Stimulated activated CD8-positive, alpha-beta memory T cell treated with anti-CD3 and anti-CD28 coated beads, Interleukin-4, amount 100 ng/mL, for 4 hours (primary cell): ENCODE results near the gene C1orf35.

ENCODE experiments used
- DNase-seq, 2 donors: peaks; one replicate each; pipeline ENCODE4 v3.0.0-alpha.2; 2020; ENCODE audit warnings: low read depth in 2 of 2, low spot score in 1 of 2

The C1orf35 gene

DNA sequence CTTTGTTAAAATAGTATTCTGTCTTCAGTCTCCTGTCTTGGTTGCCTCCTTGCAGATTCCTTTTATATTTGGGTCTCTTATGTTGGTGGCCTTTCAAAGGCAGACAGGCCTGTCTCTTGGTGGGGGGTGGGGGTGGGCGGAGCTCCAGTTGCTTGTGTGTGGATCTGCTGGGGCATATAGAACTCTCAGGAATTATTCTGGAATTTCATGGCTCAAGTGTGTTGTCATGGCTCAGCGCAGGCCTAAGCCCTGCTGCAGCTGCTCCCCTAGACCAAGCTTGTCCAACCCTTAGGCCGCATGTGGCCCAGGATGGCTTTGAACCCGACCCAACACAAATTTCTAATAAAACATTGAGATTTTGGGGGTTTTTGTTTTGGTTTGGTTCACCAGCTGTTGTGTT is 8.0 kb downstream of the C1orf35 start:
- no peak for DNase-seq

DNA sequence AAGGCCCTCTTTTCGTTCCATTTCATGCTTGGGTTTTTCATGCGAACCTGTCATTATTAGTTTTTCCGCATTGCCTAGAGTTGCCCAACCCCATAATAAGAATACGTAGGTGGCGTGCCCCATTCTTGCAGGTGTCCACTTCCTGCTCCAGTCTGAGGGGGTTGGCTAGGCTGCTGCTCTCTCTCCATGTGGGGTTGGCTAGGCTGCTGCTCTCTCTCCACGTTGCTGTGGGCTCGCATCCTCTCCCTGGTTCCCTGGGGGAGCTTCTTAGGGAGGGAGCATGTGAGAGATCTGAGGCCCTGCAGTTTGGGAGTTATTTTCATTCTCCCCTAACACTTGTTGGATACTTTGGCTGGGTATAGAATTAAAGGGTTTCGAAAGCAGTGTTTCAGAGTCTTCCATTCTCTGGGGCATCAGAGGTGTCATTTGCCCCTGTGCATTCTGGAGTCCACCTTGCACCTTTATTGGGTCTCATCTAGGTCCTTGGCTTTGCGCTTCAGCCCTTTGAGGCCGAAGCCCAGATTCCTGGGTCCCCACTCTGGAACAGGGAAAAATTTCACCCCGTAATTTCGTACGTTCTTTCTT is 8.6 kb downstream of the C1orf35 start:
- DNase-seq, result no peak

DNA sequence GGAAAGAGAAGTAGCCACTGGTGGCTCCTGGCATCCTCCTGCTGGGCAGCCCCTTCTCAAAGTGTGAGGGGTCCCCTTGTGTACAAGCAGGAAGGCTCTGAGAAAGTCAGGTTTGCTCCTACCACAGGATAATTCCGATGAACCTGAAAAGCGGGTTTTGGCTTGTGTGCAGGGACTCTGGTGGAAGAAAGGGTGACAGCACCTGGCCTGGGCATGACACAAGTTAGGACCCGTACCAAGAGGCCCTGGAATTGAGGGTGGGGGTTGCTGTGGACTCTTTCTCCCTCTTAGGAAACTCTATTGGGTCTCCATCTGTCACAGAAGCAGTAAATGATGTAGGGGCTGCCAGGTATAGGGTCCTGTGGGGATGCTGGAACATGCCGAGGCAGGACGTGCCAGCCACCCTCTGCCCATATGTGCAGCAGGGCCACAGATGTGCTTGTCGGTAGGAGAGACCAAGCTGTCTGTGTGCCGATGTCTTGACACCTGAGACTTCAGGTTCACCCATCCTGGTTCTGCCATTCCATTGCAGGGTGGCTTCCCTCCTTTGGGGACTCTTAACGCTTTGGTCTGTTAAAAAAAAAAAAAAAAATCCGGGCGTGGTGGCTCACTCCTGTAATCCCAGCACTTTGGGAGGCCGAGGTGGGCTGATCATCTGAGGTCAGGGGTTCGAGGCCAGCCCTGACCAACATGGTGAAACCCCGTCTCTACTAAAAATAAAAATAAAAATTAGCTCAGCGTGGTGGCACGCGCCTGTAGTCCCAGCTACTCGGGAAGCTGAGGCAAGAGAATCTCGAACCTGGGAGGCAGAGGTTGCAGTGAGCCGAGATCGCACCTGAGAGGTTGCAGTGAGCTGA is 9.8 kb downstream of the C1orf35 start:
- no peak for DNase-seq

DNA sequence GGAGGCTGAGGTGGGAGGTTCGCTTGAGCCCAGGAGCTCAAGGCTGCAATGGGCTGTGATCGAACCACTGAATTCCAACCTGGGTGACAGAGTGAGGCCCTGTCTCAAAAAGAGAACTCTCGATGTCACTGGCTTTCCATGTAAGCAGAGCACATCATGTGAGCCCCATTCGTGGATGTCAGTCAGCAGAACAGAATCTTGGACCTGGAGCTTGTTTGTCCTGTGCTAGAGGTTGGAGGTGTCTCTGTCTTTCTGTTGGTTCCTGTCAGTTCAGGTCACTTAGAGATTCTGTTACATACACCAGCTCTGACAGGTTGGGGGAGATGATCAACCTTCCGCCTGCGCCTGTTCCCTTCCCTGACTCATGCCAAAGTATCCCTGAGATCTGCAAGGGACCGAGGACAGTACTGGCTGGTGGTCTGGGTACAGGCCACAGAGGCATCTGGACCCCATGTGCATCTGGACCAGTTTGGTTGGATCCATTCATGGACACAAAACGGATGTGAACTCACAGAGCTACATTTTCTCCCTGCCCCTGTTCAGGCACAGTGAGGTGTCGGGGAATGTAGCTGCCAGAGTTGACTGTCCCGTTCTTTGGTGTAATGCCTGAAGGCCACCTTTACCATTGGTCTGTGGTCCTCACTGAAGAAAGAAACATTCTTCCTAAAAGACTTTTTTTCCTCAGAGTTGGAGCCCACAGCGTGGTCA is 10.6 kb downstream of the C1orf35 start:
- no peak for DNase-seq

DNA sequence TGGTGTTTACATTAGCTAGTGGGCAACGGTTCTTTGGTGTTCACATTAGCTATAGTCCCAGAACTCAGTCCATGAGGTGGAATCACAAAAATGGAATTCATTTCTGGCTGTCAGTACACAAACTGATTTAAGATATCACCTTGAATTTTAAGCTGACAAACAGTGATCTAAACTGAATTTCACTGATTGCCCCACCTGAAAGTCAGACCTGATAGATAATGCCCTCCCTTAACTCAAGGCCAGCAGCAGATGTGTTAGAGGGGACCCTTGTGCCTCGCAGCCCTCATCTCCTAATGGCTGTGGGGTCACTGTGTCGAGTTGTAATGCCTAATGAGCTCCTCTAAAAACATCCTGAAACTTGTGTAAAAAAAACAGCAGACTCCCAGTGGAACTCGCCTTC is 12.0 kb downstream of the C1orf35 start:
- DNase-seq, result no peak

DNA sequence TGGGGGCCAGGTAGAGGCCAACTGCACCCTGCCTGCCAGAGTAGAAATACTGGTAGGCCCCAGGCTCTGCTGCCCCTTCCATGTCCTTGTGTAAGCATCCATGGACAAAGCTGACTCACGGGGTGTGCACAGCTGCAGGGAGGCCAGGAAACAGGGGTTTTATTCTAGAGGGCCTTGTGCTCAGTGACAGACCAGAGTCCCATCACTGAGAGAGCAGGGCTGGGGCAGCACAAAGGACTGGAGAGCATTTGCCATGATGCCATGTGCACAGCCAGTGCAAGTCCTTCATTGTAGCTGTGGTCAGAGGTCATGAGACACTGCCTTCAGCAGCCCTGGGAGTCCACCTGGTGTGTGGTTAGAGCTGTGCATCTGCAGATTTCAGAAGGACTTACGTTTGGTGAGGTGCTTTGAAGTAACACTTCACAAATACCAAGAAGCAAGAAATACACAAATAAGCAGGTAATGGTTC is 12.5 kb downstream of the C1orf35 start:
- no peak for DNase-seq

DNA sequence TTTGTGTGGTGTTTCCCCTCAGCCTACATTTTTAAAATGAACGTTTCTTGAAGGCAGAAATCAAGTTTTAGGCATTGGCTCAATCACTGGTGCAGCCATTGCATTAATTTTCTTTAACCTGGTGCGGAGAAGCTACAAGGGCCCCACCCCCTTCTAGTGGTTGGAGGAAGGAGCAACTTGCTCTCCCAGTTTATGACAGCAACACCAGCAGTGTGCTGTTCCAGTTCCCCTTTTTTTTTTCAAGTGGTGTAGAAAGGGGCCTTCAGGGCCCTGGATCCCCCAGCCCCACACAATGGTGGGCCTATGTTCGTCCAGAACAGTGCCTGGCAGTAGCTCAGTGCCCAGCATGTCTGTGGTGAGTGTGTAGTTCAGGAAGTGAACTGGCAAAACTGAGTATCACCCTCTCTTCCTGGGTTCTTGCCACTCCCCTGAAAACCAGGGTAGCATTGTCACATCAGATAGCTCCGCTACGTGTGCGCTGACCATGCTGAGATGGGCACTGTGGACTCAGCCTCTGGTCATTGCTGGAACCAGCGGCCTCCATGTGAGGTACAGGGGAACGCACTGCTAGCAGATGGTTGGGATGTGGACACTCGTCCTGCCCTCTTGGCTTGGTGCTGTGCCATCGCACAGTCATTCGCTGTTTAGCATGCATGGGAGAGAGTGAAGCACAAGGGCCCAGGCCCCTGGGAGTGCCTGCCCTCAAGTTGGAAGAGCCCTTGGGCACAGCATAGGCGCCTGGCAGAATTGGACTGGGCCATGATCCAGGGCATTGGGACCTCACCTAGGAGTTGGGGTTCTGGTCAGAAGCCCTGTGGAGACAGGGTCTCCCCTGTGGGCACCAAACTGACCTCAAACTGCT is 13.4 kb downstream of the C1orf35 start:
- DNase-seq, result no peak

DNA sequence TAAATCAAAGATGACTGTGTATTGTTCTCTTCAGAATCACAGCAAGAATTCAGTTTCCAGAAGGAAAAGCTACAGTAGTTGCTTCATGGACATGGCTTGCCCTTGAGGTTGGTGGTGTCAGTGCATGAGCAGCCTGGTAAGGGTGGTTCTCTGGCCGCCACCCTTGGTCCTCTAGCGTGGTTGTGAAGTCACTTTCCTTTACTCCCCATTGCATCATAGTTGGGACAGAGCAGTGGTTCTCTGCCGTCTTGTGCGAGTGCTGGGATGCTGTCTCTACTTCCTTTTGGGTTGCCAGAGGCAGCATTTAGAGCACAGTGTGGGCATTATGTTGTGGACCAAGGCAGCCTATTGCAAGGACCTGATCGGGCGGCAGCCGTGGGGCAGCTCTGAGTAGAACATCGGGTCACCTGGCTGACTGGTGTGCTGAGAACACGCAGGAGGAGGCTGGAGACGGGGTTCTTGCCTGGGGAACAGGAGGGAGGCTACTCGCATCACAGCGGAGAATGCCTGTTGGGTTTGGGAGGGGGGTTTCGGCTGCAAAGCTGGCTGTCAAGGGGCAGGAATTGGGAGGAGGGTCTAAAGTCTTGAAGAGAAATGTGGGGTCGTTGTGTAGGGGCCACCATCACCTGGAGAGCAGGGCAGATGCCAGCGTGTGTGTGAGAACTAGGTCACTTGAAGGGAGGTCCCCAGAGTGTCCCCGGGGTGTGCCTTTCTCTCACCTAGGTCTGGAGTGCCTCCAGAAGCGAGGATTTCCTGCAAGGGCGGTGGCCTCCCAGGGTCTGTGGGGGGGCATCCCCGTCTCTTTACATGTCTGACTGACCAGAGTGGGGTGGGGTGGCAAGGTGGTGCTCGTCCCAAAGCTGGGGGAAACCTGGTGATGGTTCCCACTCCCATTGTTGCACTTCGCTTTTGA is 14.3 kb downstream of the C1orf35 start:
- no peak for DNase-seq

DNA sequence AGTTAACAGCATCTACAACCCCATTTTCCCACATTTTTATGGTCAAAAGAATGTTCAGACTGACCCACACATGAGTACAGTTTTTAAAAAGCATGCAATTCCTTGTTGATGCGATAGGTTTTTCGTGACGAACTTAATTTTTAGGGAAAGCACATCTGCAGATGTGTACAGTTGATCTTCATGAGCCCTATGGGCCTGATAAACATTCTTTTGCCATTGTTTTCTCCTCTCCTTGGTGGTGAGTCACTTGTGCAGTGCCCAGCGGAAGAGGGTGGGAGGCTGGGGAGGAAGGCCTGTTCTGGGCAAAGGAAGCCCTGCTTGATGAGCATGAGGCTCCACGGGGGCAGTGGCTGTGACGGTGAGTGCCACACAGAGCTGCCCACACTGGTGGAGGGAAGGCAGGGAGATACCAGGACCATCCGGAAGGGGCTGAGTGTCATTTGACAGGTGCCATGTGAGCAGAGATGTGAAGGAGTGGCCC is 15.3 kb downstream of the C1orf35 start:
- no peak for DNase-seq

DNA sequence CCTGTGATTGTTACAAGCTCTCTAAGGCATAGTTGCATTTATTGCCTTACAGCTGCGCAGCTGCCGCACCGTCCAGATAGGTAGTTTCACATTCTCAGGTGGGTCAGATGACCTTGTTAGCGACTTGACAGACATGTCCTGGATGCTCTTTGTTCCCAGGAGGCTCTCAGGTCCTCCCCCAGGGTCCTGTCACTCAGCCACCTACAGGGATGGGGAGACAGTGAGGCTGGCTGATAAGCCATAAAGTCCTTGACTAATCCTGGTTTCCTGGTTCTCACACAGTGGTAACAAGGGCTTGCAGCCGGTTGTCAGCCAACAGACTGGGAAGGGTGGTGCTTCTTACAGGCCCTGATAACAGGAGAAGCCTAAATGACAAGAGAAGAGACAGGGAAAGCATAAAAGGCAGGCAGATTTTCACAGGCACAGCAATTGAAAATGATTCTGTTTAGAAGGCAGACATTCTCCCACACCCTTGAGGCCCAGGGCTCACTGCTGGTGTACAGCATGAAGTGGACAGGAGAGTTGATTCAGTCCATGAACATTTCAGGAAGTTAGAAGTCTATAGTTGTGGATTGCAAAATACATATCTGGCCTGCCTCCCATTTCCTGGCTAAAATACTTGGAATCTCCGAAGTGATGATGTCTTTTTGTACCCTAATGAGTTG is 17.7 kb downstream of the C1orf35 start:
- no peak for DNase-seq

DNA sequence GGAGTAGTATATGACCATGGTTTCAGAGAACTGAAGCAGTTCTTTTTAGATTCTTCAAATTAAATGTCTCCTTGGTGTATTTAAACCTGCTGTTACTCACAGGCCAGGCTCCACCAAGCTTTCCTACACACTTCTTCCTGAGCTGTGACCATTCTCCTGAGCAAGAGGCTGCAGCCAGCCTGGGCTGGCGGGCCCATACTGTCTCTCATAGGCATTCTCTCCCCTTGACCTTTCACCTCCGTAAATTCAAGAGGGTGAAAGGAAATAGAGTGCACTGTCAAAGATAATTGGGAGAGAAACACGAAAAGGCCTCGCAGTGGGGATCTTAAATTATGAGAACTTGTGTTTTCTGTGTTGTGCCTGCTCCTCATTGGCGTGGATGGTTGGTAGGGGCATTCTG is 18.3 kb downstream of the C1orf35 start:
- DNase-seq, result no peak

DNA sequence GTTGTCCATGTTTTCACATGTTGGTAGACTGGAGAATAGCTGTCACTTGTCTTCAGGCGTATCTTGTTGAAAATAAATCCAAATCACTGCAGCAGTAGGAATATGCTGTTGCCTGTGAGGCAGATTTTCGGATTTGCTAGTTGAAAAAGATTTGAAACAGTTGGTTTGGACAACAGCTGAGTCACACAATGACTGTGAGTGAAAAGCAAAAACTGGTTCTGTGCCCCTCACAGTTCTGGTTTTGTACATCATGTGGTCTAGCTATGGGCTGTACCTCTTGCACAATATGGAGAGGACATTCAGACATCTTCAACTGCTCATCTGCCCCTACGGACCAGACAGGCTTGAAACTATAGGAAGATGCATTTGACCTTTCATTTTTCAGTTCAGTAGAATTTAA is 18.8 kb downstream of the C1orf35 start:
- DNase-seq, result no peak

DNA sequence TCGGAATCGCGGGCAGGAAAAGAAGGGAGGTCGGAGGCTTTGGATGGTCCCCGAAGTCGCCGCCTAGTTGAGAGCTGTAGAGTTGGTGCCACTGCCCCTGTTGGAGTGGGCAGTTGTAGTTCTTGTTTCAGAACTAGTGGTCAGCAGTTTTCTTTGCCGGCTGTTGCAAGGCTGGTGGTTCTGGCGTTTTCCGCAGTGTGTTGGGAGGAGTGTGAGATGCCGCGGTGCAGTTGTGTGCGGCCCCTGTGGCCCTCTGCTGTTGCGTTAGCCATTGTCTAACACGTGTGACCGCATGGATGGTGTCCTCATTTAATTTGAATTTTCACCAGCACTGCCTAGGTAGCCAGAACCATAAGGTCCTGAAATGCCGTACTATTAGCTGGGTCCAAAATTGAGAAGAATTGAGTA is 19.2 kb downstream of the C1orf35 start:
- no peak for DNase-seq

DNA sequence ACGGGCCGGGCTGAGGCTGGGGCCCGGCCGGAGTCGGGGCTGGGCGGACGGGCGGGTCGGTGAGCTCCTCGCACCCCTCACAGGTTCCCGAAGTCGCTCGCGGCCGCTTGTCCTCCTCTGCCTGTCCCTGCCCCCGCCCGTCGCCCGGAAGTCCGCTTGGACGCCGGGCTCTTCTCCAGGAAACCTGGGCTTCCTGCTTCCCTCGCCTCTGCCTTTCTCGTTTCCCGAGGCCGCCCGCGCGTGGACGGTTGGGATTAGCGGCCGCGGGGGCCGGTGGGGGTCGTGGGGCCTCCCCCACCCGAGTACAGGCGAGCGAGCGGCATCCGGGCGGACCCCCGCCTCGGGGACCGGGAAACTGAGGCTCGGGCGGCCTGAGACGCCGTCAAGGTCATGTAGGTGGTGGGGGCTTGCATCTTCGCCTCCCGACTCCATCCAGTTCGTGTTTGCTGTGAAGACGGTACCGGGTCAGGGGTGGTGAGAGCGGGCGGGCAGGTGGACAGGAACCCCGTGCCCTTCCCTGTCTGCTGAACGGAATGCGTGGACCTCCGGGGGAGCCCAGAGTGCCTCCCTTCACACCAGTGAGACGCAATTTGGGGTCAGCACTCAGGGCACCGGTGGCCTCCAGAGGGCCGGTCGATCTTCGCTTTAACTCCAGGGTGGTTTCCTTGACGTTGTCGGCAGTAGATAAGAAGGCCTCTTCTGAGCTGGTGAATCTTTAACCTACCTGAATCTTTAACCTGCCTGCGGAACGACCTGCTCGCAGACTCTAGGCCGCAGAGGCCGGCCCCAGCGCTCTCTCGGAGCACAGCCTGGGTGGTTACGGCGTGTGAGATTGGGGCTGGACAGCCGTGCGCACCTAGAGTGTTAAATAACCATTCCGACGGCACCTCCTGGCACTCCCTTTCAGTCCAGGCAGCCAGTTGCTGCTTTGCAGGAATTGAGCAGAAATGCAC is 19.9 kb downstream of the C1orf35 start:
- no peak for DNase-seq

DNA sequence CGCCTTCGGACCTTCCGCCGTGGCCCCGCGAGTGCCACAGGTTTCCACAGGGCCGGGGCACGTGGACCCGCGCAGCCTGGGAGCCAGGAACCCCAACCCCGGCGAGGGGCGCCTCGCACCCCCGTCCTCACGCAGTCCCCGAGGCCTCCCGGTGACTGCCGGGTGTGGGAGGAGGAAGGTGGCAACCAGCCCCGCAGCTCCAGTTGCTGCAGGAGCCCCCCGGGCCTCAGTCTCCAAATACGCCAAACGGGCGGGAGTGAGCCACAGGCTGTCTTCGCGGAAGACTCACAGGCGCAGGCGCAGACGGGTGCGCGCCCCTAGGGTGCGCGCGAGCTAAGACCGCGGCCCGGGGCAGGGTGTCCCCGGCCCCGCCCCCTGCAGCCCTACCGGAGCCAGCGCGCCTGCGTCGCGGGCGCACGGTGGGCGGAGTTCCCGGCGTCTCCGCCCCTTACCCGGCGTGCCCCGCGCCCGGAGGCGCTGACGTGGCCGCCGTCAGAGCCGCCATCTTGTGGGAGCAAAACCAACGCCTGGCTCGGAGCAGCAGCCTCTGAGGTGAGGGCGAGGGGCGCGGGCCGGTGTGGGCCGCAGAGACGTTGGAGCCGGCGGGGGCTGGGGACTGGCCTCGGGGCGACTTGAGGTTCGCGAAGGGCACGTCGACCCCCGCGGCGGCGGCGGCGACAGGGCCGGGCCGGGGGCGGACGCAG is 20.8 kb downstream of the C1orf35 start, which contains the start of gene ARF1:
ARF1 (plus strand) TSS at position 495 of the 704 bp plus-strand sequence. CDS start 14,407 bp downstream, outside the sequence.
- peak; percentile 79 to 85 for DNase-seq

DNA sequence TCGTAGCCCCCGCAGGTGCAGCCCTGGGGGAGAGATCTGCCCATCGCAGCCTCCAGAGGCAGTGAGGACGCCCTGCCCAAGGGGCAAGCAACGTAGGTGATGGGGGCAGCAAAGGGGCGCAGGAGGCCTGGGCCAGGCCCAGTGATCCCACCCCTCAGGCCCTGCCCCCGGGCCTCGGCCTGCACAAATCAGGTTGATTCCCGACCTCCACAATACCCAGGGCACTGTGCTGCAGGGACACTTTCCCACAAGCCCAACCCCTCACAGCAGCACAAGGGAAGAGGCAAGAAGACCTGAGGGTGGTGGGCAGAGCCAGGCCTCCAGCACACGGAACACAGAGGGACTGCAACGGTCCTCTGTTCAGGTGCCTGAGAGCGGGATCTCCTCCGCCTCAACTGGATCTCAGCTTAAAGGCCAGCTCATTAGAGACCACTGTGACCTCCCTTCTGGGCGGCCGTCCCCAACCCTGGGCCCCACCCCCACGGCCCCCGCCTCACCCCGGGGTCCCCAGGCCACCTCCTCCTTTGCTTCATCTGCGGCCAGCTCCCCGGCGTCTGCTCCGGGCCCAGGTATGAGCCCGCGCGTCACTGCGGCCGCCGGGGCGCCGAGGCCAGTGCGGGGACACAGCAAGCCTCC is 21.4 kb downstream of the C1orf35 start:
- DNase-seq, result no peak

DNA sequence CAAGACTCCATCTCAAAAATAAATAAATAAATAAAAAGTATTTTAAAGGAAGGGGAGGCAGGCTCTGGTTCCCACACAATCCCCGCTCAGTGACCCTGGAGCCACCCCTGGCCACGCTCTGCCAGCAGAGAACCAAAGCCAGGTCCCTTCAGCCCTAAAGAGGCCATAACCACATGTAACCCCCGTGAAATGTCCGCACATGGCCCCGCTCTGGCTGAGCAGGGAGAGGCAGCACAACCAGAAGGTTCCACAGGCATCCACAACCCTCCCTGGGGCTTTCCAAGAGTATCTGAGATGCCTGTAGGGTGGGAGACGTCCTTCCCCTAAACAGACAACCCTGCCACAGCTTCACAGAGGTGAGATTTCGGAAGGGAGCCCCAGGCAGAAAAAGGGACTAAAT is 22.0 kb downstream of the C1orf35 start:
- no peak for DNase-seq
